ENCODE results near the gene TMEM35A. TPM values are rescaled to one million over a fixed set of nuclear protein-coding genes. Genes with fewer than 3 reads are reported as not detected.

TMEM35A gene
- total RNA-seq, 1 donor from 2014 or later, result 0.30 TPM

GRCh38 chrX:101136235-101136634, 57.6 kb downstream of the TMEM35A start:
- no peak for ATAC-seq
- DNase-seq, result no peak
- intact Hi-C loops (cut with micrococcal nuclease), result no loop called here

Other genes starting within 250 kb of the TMEM35A start
- not detected for gene NOX1, start 204.5 kb upstream of the TMEM35A start, total RNA-seq
- gene XKRX, start 150.0 kb upstream of the TMEM35A start, total RNA-seq, result not detected
- gene ARL13A, start 109.2 kb upstream of the TMEM35A start, total RNA-seq, result not detected
- 19.2 TPM for gene TRMT2B, start 26.8 kb upstream of the TMEM35A start, total RNA-seq
- 0.27 TPM for gene CENPI, start 19.3 kb downstream of the TMEM35A start, total RNA-seq
- 0.05 TPM for gene DRP2, start 140.9 kb downstream of the TMEM35A start, total RNA-seq
- gene TAF7L, start 212.5 kb downstream of the TMEM35A start, total RNA-seq, result not detected

All from left ventricle myocardium superior (tissue), 1 donor.